Hypothalamus (tissue), 51 donors: Measurements from ENCODE around the gene KCNMB4.
"Not testable (repeated sequence)": the region's sequence is repeated elsewhere in the genome, so short reads cannot be mapped to it uniquely, and the experiment has no call there.

Source experiments
- DNase-seq, 51 donors: peaks; one replicate each; lab custom pipeline; 2025; lab: John Stamatoyannopoulos, UW

KCNMB4 gene

GRCh38 chr12:70367258-70368141 lies 1.4 kb downstream of the KCNMB4 start:
- DNase-seq, result peak in 5 of 51 donors; percentile 16 to 55 (median 30)

- no peak for DNase-seq
These were observed 6.8 kb downstream of the KCNMB4 start for GRCh38 chr12:70372881-70373280.

GRCh38 chr12:70379846-70380245 lies 13.8 kb downstream of the KCNMB4 start:
- no peak for DNase-seq

- DNase-seq, result no peak
These were observed 17.4 kb downstream of the KCNMB4 start for GRCh38 chr12:70383484-70383883.

- DNase-seq, result no peak
These were observed 17.8 kb downstream of the KCNMB4 start for GRCh38 chr12:70383886-70384285.

- no peak for DNase-seq
These were observed 20.7 kb downstream of the KCNMB4 start for GRCh38 chr12:70386771-70387170.

GRCh38 chr12:70389678-70390077 lies 23.6 kb downstream of the KCNMB4 start:
- DNase-seq, result no peak

GRCh38 chr12:70392631-70393030 lies 26.5 kb downstream of the KCNMB4 start:
- not testable (repeated sequence) for DNase-seq

GRCh38 chr12:70393787-70394499 lies 27.9 kb downstream of the KCNMB4 start:
- no peak for DNase-seq

GRCh38 chr12:70398002-70398401 lies 31.9 kb downstream of the KCNMB4 start:
- DNase-seq, result no peak

- DNase-seq, result no peak
These were observed 32.8 kb downstream of the KCNMB4 start for GRCh38 chr12:70398862-70399261.

- DNase-seq, result no peak
These were observed 33.2 kb downstream of the KCNMB4 start for GRCh38 chr12:70399311-70399710.

- no peak for DNase-seq
These were observed 34.0 kb downstream of the KCNMB4 start for GRCh38 chr12:70400124-70400523.

GRCh38 chr12:70402597-70402996 lies 36.5 kb downstream of the KCNMB4 start:
- DNase-seq, result no peak

- no peak for DNase-seq
These were observed 37.7 kb downstream of the KCNMB4 start for GRCh38 chr12:70403826-70404225.

GRCh38 chr12:70408004-70408790 lies 42.1 kb downstream of the KCNMB4 start:
- DNase-seq, result peak in 1 of 51 donors; percentile 14

- DNase-seq, result no peak
These were observed 49.9 kb downstream of the KCNMB4 start for GRCh38 chr12:70415987-70416386.

GRCh38 chr12:70417121-70417520 lies 51.0 kb downstream of the KCNMB4 start:
- DNase-seq, result no peak

GRCh38 chr12:70418101-70418500 lies 52.0 kb downstream of the KCNMB4 start:
- DNase-seq, result peak in 1 of 51 donors; percentile 66

- no peak for DNase-seq
These were observed 56.5 kb downstream of the KCNMB4 start for GRCh38 chr12:70422631-70423030.

- DNase-seq, result no peak
These were observed 60.5 kb downstream of the KCNMB4 start for GRCh38 chr12:70426620-70427019.
